ENCODE measurements around the gene ICOS. TPM values are rescaled to one million over a fixed set of nuclear protein-coding genes. Genes with fewer than 3 reads are reported as not detected.
A peak's percentile ranks its signal among the peaks of the same experiment; 100 is the strongest.

Gene ICOS, protein sequence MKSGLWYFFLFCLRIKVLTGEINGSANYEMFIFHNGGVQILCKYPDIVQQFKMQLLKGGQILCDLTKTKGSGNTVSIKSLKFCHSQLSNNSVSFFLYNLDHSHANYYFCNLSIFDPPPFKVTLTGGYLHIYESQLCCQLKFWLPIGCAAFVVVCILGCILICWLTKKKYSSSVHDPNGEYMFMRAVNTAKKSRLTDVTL
- polyA plus RNA-seq (ENCODE audit: insufficient read length) = not detected

DNA sequence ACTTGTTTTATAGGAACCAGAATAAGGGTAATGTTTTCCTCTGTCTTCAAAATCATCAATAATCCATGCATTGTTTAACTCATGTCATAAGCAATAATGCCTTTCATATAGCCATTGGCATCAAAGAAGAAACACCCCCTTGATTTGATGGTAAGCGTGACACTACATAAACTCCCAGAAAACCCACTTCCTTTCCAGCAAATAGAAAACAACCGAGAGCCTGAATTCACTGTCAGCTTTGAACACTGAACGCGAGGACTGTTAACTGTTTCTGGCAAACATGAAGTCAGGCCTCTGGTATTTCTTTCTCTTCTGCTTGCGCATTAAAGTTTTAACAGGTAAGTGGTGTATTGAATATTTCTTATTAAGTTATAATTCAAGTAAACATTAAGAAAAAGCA lies at the start of gene ICOS:
Gene ICOS (plus strand): TSS at position 229 of the 400 bp plus-strand sequence. CDS start 52 bp downstream, at position 281.
- no peak for DNase-seq

DNA sequence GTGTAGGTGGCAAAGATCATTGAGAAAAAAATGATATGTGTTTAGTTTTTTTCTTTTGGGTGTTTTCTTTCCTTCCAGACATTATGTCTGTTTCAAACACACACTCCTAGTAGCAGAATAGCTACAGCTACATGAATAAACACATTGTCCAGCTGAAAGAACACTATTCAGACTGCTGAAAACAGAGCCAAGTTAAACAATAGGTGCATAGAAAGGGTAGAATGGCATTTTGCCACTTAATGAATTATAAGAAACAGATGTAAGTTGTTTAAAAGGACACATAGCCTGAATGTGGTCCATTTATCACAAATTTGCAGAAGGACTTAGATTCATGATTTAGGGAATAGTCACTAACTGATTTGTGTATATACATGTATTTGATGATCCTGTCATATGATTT lies 48.9 kb upstream of the ICOS start:
- no peak for DNase-seq

DNA sequence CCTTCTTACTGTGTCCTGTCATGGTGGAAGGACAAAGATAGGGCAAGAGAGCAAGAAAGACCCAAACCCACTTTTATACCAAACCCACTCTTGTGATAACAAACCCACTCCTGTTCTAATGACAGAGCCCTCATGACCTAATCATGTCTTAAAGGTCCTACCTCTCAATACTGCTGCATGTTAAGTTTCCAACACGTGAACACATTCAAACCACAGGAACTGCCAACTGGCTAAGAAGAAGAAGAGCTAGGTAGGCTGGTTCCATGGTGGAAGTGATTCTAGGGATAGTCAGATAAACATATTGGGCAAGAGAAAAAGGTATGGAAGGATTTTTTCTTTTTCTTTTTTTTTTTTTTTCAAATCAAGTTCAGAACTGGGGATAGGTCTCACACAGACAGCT lies 47.0 kb upstream of the ICOS start:
- DNase-seq = no peak

DNA sequence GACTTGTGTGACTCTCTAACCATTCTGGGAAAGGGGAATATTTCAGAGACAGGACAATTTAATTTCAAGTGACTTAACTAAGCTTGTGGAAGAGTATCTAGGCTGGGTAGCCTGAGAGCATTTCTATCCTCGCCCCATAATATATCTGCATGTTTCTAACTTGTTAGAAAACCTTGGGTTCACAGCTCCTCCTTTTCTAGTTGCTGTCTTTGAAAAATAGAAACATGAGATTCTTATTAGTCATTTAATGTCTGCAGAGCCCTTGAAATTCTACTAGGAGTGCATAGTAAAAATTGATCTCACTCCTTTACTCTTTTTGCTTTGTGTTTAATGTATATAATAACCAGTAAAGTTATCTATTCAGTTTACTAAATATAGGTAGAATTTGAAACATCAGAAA lies 46.6 kb upstream of the ICOS start:
- no peak for DNase-seq

DNA sequence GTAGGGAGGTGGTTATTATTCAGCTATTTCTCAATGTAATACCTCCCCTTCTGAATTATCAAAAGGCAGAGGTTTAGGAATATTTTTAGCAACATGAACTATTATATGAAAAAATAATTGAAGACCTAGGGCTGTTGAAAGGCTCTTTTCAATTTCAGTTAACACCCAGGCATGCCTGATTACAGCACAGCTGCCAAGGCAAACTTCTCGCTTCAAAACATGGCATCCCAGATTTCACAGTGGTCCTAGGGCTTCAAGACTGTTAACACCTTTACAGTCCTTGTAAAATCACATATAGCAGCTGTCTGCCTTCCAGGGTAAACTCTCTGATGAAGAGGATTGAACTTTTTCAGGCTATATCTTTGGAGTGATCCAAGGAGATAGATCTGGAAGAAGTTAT lies 45.8 kb upstream of the ICOS start:
- no peak for DNase-seq

DNA sequence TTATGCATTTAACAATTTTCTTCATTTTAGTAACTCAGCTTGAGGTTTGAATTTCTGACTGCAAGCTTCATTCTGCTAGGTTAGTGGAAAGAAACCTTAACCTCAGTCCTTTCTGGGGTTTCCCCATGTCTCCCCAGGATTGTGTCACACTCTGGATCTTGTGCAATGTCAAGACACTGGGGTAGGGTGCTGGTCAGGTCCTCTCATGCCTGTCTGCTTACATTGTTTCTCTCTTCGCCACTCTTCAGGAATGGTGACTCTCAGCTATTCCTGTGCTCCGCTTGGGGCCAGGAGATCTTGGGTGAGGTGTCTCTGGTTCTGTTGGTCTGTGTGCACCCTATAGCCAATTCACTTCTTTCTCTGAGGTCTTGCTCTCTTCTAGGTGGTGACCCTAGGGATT lies 45.1 kb upstream of the ICOS start:
- DNase-seq = no peak

DNA sequence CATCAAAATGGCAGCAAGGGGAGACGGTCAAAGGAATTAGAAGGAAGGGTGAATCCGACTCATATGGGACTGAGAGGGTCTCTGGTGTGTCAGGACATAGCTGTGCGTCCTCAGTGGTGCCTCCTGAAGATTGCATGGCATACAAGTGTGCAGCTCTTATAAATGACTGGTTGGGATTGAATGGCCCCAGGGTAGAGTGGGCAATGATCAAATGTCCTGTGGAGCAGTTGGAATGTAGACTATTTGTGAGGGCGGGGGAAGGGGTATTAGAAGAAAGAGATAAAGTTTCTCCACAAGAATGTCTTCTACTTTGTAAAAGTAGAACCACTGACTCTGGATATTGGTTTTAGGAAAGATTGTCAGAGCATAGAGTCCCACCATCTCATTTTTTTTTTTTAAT lies 44.4 kb upstream of the ICOS start:
- no peak for DNase-seq

DNA sequence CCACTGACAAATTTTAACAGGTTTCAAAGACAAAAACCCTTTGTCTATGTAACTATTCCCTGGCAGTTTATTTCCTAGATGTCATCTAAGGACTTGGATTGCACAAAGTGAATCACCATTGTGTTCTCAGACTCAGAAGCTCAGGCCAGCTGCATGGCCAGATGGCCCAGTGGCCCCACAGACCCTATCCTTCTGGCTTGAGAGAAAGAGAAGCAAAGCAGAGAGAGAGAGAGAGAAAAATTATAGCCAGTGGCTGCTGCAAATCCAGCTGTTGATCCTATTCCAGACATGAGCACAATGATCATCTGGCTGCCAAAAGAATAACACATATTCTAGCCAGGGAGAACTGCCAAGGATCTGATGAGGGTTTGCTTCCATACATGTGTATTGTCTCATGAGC lies 43.2 kb upstream of the ICOS start:
- DNase-seq = peak; percentile 87

DNA sequence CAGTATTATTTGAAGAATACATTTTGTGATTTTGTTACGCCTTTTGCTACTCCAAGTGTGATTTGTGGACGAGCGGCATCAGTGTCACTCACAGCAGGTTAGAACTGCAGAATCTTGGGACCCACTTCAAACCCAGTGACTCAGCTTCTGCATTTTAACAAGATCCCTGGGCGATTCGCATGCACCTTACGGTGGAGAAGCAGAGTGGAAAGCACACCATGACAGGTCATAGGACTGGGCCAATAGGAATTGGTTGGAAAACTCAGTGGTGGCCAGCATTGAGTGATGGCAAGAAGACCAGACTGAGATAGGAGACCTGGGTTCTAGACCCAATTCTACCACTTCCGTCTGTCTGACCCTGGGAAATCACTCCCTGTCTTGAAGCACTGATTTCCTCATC lies 42.7 kb upstream of the ICOS start:
- DNase-seq = no peak

DNA sequence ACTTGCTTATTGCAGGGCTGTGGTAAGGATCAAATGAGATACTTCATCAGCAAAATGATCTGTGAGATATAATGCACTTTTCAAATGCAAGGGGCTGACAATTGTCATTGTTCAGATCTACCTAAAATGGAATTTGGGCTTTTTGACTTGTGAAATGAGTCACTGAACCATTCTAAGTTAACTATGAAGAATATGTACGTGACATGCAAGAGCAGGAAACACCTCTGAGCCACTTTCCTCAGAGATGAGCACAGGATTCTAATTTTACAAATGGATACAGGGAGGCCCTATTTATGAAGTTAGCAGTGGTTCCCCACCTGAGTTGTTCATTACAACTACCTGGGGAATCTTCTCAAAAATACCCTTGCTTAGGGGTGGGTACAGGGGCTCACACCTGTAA lies 42.3 kb upstream of the ICOS start:
- DNase-seq = no peak

DNA sequence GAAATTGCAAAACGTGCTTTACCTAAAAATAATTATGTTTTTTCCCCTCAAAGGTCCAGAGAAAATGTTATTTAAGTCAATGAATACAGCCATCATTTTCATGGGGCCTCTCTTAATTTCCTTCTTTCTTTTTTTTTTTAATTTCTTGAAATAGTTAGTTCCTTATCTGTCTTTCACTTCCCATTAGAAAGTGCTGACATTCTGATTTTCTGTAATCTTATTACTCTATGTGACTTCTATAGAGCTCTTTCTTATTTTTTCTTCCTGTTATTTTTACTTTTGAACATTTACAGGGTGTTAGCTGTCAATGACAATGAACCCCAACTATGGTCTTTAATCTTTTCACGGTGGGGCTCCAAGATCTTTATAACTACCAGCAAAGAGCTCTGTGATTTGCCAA lies 39.0 kb upstream of the ICOS start:
- no peak for DNase-seq

DNA sequence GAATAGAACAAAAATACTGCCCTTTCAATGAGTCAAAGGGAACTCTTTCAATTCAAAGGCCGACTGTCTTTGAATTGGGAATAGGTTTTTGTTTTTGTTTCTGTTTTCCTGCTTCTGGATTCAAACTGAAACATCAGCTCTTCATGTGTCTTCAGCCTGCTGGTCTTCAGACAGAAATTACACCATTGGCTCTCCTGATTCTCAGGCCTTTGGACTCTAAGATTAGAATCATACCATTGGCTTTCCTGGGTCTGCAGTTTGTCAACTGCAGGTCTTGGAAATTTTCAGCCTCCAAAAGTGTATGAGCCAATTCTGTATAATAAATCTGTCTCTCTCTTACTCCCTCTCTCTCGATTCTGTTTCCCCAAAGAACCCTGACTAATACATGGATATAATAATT lies 37.9 kb upstream of the ICOS start:
- no peak for DNase-seq

DNA sequence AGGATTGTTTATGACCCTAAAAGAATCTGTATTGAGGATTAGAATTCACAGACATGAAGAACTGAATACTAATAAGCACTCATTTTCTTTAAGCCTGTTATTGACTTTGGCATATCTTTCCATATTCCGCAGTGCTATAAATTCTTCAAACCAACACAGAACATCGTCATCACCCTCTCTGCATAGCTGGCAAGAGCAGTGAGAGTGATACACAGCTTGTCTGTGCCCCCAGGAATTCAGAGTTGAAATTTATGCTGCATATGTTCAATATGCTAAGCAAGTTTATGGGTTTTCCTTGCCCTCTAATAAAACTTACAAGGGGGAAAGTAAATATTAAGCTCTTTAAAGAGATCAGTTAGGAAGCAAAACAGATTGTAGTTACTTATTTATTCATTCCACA lies 36.3 kb upstream of the ICOS start:
- no peak for DNase-seq

DNA sequence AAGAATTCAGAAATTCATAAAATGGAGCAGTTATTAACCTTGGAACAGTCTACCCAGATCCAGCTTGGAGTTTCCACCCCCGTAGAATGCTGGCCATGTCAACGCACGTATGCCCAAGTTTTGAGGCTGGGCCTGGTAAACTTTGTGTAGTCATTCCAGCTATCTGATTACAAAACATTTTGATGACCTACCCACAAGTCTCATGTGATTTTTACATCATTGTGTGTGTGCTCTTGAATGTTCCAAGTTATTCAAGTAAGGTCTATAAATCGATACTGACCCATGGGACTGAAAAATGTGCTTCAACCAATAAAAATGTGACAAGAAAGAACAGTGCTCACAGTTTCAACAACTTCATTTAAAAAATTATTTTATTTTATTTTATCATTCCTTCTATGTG lies 32.5 kb upstream of the ICOS start:
- DNase-seq = no peak

DNA sequence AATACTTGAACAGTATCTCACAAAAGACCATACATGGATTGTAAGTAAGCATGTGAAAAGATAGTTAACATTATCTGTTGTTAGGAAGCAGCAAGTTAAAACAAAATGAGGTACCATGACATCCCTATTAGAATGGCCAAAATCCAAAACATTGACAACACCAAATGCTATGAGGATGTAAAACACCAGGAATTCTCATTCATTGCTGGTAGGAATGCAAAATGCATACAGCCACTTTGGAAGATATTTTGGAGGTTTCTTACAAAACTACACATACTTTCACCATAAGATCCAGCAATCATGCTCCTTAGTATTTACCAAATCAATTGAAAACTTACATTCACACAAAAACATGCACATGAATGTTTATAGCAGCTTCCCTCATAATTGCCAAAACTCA lies 30.9 kb upstream of the ICOS start:
- no peak for DNase-seq

DNA sequence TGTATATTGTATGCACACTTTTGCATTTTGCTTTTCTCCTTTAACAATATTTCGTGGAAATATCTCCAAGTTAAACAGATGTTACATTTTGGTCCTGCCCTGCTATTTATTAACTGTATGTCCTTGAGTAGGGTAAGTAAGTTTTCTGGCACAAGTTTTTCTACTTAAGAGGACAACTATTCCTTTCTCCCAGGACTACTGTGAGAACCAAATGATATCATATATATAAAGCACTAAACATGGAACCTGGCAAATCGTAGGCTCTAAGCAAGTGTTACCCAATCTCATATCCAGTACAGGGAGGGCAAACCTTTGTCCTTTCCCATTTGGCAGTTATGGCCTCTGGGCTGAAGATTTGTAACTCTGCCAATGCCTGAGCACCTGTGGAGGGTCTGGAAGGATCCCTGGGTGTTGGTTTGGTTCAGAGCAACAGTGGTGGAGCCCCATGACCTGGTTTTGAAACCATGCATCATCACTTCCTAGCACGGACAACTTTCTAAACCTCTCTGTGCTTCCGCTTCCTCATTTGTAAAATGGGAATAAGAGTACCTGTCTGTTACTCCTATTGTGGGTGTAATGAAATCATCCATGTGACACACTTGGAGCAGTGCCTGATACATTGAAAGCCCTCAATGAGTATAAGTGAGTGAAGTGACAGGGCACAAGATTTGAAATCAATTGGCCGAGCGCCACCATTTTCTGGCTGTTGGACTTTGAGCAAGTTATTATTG lies 28.3 kb upstream of the ICOS start:
- DNase-seq = no peak

DNA sequence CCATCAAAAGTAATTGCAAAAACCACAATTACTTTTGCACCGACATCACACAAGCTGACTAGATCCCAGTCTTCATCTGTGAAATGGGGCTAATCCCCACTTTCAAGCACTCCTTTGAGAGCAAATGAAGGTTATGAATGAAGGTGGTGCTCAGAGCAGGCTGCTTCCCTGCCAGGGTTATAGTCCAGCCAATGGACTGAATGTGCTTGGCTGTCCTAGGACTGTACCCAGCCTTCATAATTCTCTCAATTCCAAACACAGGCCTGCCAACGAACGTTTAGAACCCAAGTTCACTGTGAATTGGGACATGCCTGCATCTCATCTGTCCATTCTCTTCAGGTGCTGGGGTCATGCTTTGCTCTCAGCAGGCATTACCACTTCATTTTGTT lies 27.8 kb upstream of the ICOS start:
- DNase-seq = no peak

DNA sequence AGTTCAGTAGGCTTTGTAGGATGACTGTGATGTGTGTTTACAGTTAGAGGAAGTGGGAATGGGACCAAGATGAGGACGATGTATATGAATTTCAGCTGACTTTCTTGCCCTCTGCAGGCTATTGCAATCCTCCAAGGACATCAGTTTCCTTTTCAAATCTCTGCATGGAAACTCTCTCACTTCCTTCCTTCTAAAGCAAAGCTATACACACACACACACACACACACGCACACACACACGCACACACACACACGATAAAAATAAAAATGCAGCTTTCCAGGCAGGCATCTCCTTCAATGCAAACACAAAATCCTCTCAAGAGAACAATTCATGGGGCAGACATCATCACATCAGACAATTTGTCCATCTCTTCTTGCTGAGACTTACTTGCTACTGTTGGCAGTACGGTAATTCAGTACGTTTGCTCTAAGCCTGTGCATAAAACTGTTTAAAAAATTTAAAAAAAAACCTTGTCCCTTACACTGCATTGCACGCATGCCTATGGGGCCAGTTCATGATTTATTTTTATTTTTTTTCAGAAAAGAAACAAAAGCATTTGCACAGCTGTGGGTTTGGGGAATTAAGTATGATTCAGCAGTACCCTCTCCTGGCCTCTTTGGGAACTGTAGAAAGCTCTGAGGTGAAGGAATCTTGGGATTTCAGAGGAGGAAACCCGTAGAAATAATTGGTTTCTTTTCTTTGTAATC lies 27.1 kb upstream of the ICOS start:
- peak; percentile 78 for DNase-seq

DNA sequence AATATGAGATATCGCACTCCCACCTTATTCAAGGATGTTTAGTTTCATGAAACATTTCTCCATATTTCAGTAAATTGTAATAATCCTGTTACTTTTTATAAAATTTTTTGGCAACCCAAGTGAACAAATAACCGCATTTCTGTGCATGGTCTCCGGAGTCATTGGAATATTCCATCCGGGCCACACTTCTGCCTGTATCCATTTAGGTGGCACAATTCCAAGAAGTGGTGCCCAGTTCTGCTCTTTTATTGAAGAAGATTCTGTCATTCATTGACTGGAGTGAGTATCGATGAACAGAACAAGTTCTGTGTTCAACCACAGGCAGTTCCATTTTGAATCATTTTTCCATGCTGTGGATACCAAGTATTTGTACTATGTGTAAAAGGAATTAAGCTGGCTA lies 26.6 kb upstream of the ICOS start:
- peak; percentile 38 for DNase-seq

DNA sequence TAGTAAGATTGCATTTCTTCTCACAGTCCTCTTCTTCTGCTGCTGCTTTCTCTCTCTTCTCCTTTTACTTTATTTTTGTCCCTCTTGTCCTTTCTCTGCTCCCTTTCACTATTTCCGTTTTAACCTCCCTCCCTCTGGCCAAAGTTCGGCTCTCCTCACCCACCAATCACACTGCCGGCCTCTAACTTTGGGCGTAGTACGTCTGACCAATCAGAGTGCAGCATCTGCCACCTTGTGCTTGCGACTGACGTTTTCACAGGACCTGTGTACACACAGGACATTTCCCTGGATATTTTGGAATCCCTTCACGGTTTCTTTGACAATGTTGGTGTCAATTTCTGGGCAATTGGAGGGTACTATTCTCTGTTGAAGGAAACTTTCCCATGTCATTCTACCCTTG lies 22.6 kb upstream of the ICOS start:
- DNase-seq = no peak

DNA sequence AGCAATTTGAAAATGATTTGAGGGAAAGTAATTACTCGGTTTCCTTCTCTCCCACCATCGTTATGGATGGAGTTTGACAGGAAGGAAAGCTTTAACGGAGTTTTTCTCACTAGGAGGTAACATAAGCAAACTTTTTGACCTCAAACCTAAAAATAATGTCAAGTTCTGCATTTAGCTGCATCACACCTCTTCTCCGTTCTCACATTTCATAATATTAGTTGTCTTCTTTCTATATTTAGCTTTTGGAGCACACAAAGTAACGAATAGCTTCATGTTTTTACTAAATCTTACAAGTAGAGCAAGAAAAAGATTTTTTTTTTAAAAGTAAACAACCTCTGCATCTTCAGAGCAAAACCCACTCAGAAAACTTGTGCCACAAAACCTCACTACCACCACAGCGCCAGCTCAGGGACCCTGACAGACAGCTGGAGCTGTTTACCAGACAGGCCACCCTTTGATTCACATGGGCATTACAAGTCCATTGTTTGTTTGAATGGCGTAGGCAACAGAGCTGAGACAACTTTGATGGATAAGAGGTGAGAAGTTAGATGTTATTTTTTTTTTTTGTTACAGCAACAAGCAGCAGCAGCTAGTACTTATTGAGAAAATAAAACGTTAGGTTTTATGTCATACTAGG lies 21.9 kb upstream of the ICOS start:
- DNase-seq = no peak

DNA sequence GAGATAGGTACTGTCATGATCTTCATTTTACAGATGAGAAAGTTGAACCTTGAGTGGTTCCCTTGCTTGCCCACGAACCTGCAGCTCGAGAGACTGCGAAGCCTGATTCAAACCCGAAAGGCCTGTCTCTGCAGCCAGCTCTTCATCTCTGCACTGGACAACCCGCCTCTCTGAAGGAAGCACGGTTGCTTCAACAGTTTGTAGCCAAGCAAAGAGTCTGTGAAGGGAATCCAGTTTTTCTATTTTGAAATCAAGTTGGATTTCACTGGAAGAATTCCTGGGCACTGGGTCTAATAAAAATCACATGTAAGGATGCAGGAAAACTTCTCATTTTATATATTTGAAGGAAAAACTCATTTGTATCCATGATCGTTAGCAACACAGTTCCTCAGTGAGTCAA lies 21.3 kb upstream of the ICOS start:
- peak; percentile 47 for DNase-seq

DNA sequence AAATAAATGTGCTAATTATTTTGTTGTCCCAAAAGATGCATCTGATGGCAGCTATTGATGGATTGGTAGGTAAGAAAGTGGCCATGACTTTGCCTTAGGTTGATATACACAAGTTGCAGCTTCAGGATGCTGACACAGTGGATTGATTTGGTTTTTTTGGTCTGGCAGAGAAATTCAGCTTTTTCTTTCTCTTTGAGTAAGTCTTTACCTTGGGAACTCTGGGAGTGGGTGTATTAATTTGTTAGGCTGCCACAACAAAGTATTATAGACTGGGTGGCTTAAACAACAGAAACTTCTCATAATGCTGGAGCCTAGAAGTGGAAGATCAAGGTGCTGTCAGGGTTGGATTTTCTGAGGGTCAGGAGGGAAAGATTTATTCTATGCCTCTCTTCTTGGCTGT lies 19.8 kb upstream of the ICOS start:
- DNase-seq = no peak

DNA sequence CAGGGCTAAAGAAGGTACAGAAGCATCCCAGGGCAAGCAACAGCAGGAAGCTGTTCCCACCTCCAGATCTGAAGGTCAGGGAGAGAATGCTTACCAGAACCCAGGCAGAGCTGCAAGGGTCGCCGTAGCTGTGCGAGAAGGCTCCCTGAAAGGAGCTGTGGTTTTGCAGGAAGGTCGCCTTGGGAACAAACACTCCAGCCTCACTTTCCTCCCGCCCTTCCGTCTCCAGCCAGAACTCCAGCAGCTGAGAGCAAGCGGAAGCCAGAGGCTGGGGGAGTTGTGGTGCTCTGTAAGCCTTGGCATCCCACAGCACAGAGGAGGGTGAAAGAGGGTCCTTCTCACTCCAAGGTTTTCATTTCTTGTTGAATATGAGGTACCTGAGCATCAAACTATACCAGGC lies 18.3 kb upstream of the ICOS start:
- DNase-seq = peak; percentile 23

Data from hindlimb muscle (tissue), 1 donor.